A549 (cell line): ENCODE data around the gene C20orf96.

ENCODE experiments used
- BHLHE40 ChIP-seq: IDR thresholded peaks from 2 replicates; pipeline ENCODE4 v1.6.1; 2012; ENCODE audit warnings: low read depth, low read length, inconsistent platforms
- CEBPB ChIP-seq, 2 experiments: fragments of >200 bp in 1 of 2; sonication (Bioruptor Twin) in 1 of 2; formaldehyde crosslinking in 1 of 2; IDR thresholded peaks; 2 replicates each; pipeline ENCODE4 v1.6.1; 2012 to 2016
- MAZ ChIP-seq: fragments of 150-350 bp; IDR thresholded peaks from 2 replicates; pipeline ENCODE4 v1.6.1; 2014; ENCODE audit warnings: antibody characterized with exemption, low read depth, low read length, borderline replicate concordance
- POLR2A ChIP-seq: IDR thresholded peaks from 2 replicates; pipeline ENCODE4 v1.6.1; 2012; ENCODE audit warnings: mild to moderate bottlenecking, low read length
- ZFP36 ChIP-seq: fragments of 450-650 bp; IDR thresholded peaks from 2 replicates; pipeline ENCODE4 v1.6.1; 2014; ENCODE audit warnings: borderline replicate concordance; ENCODE audit not compliant: partially characterized antibody
- TF ChIP-seq, protein P1 (sequence below): fragments of >200 bp; sonication (Bioruptor Twin); formaldehyde crosslinking; IDR thresholded peaks from 3 replicates; pipeline ENCODE4 v1.5.1; 2016
- TF ChIP-seq, protein P2 (sequence below): fragments of 450-650 bp; IDR thresholded peaks from 2 replicates; pipeline ENCODE4 v1.6.1; 2014; ENCODE audit warnings: antibody characterized with exemption

DNA sequence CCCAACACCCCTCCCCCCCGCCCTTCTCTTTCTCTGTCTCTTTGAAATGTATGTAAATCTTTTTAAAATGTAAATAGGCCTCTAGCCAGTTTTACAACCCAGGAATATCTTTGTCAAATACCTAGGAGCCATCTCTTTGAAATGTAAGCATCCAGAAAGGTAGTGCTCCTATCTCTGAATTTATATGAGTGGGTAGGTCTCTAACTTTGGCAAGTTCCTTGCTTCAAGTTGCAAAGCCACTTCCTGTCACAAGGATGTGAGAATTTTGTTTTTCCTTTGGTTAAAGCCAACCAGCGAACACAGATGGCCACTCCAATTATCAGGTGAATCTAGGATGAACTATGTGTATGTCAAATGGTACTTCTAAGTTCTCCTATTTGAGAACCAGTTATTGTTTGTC lies 39.2 kb downstream of the C20orf96 start:
- TF ChIP-seq, protein P1, sequence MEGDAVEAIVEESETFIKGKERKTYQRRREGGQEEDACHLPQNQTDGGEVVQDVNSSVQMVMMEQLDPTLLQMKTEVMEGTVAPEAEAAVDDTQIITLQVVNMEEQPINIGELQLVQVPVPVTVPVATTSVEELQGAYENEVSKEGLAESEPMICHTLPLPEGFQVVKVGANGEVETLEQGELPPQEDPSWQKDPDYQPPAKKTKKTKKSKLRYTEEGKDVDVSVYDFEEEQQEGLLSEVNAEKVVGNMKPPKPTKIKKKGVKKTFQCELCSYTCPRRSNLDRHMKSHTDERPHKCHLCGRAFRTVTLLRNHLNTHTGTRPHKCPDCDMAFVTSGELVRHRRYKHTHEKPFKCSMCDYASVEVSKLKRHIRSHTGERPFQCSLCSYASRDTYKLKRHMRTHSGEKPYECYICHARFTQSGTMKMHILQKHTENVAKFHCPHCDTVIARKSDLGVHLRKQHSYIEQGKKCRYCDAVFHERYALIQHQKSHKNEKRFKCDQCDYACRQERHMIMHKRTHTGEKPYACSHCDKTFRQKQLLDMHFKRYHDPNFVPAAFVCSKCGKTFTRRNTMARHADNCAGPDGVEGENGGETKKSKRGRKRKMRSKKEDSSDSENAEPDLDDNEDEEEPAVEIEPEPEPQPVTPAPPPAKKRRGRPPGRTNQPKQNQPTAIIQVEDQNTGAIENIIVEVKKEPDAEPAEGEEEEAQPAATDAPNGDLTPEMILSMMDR: no peak
- no peak for TF ChIP-seq ZFP36
- no peak for TF ChIP-seq POLR2A
- TF ChIP-seq CEBPB (IDR thresholded peaks at IDR 0.05): no peak
- TF ChIP-seq, protein P2, sequence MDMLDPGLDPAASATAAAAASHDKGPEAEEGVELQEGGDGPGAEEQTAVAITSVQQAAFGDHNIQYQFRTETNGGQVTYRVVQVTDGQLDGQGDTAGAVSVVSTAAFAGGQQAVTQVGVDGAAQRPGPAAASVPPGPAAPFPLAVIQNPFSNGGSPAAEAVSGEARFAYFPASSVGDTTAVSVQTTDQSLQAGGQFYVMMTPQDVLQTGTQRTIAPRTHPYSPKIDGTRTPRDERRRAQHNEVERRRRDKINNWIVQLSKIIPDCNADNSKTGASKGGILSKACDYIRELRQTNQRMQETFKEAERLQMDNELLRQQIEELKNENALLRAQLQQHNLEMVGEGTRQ: no peak
- TF ChIP-seq MAZ: no peak
- TF ChIP-seq BHLHE40: no peak
